Sigmoid colon (tissue), 7 donors: ENCODE measurements around the gene NMNAT3. TPM values are rescaled to one million over a fixed set of nuclear protein-coding genes. Genes with fewer than 3 reads are reported as not detected.

Source experiments
- DNase-seq: peaks from one replicate; pipeline ENCODE4 v3.0.0-alpha.2; 2019
- H3K27ac ChIP-seq, 4 donors: fragments of 200-600 bp; sonication (generic); one replicate each; pipeline ENCODE4 v1.5.1; 2016 to 2019; ENCODE audit warnings: mild to moderate bottlenecking in 1 of 4
- H3K27me3 ChIP-seq, 3 donors: fragments of 200-600 bp; sonication (generic); one replicate each; pipeline ENCODE4 v1.5.1; 2019; ENCODE audit warnings: mild to moderate bottlenecking in 1 of 3
- H3K36me3 ChIP-seq, 4 donors: fragments of 200-600 bp; sonication (generic); one replicate each; pipeline ENCODE4 v1.5.1; 2016 to 2019
- H3K4me1 ChIP-seq, 4 donors: fragments of 200-600 bp; sonication (generic); one replicate each; pipeline ENCODE4 v1.5.1; 2017 to 2019
- H3K4me3 ChIP-seq, 4 donors: fragments of 200-600 bp; sonication (generic); one replicate each; pipeline ENCODE4 v1.5.1; 2017 to 2019; ENCODE audit warnings: mild to moderate bottlenecking in 2 of 4, moderate library complexity in 1 of 4
- H3K9me3 ChIP-seq, 4 donors: fragments of 200-600 bp in 3 of 4; sonication (generic) in 3 of 4; one replicate each; pipeline versions ENCODE4 v1.5.1 to v1.6.1; 2013 to 2019
- CTCF ChIP-seq, 4 experiments: fragments of 450-650 bp in 3 of 4; fragments of 200-600 bp in 1 of 4; IDR thresholded peaks; one replicate each; pipeline ENCODE4 v1.5.1; 2016 to 2019; ENCODE audit warnings: antibody characterized with exemption in 4 of 4, mild to moderate bottlenecking in 3 of 4, moderate library complexity in 2 of 4
- EP300 ChIP-seq, 4 donors: sonication (generic); formaldehyde crosslinking; IDR thresholded peaks; one replicate each; pipeline ENCODE4 v1.6.1; 2017; ENCODE audit warnings: antibody characterized with exemption in 4 of 4
- POLR2A ChIP-seq, 2 donors: fragments of 450-650 bp; IDR thresholded peaks; one replicate each; pipeline ENCODE4 v1.6.1; 2016; ENCODE audit warnings: antibody characterized with exemption in 2 of 2, mild to moderate bottlenecking in 2 of 2, moderate library complexity in 2 of 2
- POLR2AphosphoS5 ChIP-seq, 4 donors: sonication (generic); formaldehyde crosslinking; IDR thresholded peaks; one replicate each; pipeline ENCODE4 v1.6.1; 2017; ENCODE audit warnings: antibody characterized with exemption in 4 of 4
- WGBS, 2 donors: extraction: QIAGEN DNeasy Blood & Tissue Kit; methylation state at CpG; one replicate each; pipeline ENCODE4 v1.1.7; 2013; 5-methylcytosine and 5-hydroxymethylcytosine counted together
- intact Hi-C: fragments of 100-400 bp; cut with DNase I; formaldehyde crosslinking; loops from one replicate; pipeline ENCODE4 v1.15.1; 2023
- polyA plus RNA-seq, 3 donors: library from polyadenylated mRNA; stranded (reverse); fragments of 200-250 nt; gene quantifications; one replicate each; pipeline ENCODE4 v1.2.3, GENCODE V29; 2013
- total RNA-seq, 4 donors: library from RNA; depleted of rRNA; stranded (reverse); fragments of >200 nt; gene quantifications; one replicate each; pipeline ENCODE4 v1.1.0, GENCODE V29; 2016
- donor health status: healthy with polysubstance abuse.
- donor health status: Bipolar disorder and iron deficiency.
- donor health status: healthy.

NMNAT3 gene
- total and polyA plus RNA-seq, 7 donors: 3.4 to 24.6 (median 10.0) TPM

- H3K27ac ChIP-seq: no peak overlapping the region
- intact Hi-C loops: no loop called here
- no peak for DNase-seq
- TF ChIP-seq POLR2A (IDR thresholded peaks at IDR 0.05) (no peak), EP300 (IDR thresholded peaks at IDR 0.05) (no peak), CTCF (IDR thresholded peaks at IDR 0.05) (no peak), POLR2AphosphoS5 (IDR thresholded peaks at IDR 0.05) (no peak)
- peaks cover 0 to 6% (median 0%) of the 10 kb centered on the region in 4 donors for H3K36me3 ChIP-seq
- no peaks in the 10 kb centered on the region for H3K27me3 ChIP-seq
- no peak overlapping the region for H3K4me3 ChIP-seq
- no peaks in the 10 kb centered on the region for H3K9me3 ChIP-seq
- H3K4me1 ChIP-seq: peaks cover 0 to 10% (median 4%) of the 10 kb centered on the region in 4 donors
Observed at GRCh38 chr3:139577909-139578308, 99.9 kb downstream of the NMNAT3 start.

- Histone ChIP-seq H3K27me3 (no peaks in the 10 kb centered on the region), H3K27ac (no peak overlapping the region), H3K4me1 (peaks cover 0 to 10% (median 4%) of the 10 kb centered on the region in 4 donors), H3K9me3 (no peaks in the 10 kb centered on the region), H3K4me3 (no peak overlapping the region), H3K36me3 (peaks cover 0 to 6% (median 0%) of the 10 kb centered on the region in 4 donors)
- intact Hi-C loops: no loop called here
- DNase-seq: no peak
- TF ChIP-seq POLR2AphosphoS5 (IDR thresholded peaks at IDR 0.05): no peak
- no peak for TF ChIP-seq EP300 (IDR thresholded peaks at IDR 0.05)
- TF ChIP-seq POLR2A (IDR thresholded peaks at IDR 0.05): no peak
- no peak for TF ChIP-seq CTCF (IDR thresholded peaks at IDR 0.05)
- WGBS, 2 donors: 92 to 93% methylated on average over 2 of the region's 2 CpGs
Observed at GRCh38 chr3:139577346-139577745, 100.4 kb downstream of the NMNAT3 start.

DNA sequence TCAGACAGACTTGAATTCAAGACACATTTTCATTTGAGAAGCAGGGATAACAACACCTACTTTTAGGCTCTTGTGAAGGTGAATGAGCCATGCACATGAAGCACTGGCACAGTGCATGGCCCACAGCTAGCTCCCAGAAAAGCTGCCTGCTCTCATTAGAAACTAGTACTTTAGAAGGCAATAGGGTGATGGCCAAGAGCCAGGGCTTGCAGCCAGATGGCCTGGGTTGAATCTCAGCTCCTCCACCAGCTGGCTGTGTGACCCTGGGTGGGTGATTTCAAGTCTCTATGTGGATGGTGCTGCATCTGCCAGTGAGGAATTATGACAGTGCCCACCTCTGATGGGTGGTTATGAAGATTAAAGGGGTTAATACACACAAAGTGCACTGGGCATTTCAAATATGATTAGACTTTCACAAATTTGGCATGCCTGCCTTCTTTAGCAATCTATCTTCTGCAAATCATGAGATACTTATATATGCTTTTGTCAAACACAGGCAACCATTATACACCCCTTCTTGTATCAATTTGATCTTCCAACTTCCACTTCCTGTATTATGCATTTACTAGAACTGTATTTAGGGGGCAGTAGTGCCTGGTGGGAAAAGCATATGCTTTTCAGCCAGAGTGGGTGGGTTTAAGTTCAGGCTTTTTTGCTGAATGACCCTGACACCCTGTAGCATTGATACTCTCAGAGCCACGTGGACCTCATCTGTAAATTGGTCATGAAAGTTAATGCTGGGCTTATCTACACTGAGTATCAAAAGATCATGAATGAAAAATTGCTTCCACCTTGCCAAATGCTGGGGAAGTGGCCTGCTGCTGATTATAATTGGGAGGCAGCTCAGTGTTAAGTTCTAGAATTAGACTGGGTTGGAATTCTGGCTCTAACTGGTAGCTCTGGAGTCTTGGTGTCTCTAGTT lies 103.5 kb downstream of the NMNAT3 start:
- no peaks in the 10 kb centered on the region for H3K9me3 ChIP-seq
- TF ChIP-seq POLR2A (IDR thresholded peaks at IDR 0.05): no peak
- no peaks in the 10 kb centered on the region for H3K27me3 ChIP-seq

GRCh38 chr3:139572847-139573672 lies 104.7 kb downstream of the NMNAT3 start:
- H3K4me3 ChIP-seq: no peak overlapping the region

More for the DNA sequence above, 103.5 kb downstream of the NMNAT3 start:
- Histone ChIP-seq H3K27ac (no peak overlapping the region), H3K4me1 (peaks cover 0 to 10% (median 4%) of the 10 kb centered on the region in 4 donors), H3K4me3 (no peak overlapping the region), H3K36me3 (peaks cover 0 to 6% (median 0%) of the 10 kb centered on the region in 4 donors)
- intact Hi-C loops: no loop called here
- 44 to 47% methylated on average over 1 of the region's 1 CpG for WGBS, 2 donors
- DNase-seq: no peak

More at GRCh38 chr3:139572847-139573672, 104.7 kb downstream of the NMNAT3 start:
- Histone ChIP-seq H3K36me3 (peaks cover 0 to 6% (median 0%) of the 10 kb centered on the region in 4 donors), H3K27me3 (no peaks in the 10 kb centered on the region), H3K9me3 (no peaks in the 10 kb centered on the region), H3K4me1 (peaks cover 0 to 10% (median 4%) of the 10 kb centered on the region in 4 donors), H3K27ac (no peak overlapping the region)
- intact Hi-C loops: no loop called here
- TF ChIP-seq POLR2AphosphoS5 (IDR thresholded peaks at IDR 0.05): no peak
- TF ChIP-seq CTCF (IDR thresholded peaks at IDR 0.05): no peak
- TF ChIP-seq EP300 (IDR thresholded peaks at IDR 0.05): no peak
- TF ChIP-seq POLR2A (IDR thresholded peaks at IDR 0.05): no peak
- WGBS, 2 donors: 81 to 86% methylated on average over 6 of the region's 6 CpGs
- no peak for DNase-seq
